K562 (cell line): ENCODE data around the gene ULK2. TPM values are rescaled to one million over a fixed set of nuclear protein-coding genes. Genes with fewer than 3 reads are reported as not detected.

Experiments
- ATAC-seq: fragments of 200-7000 bp; cut with Tn5 transposase; 3 replicates; pipeline ENCODE4 v1.9.1; 2020; ENCODE audit warnings: moderate library complexity
- BruUV-seq: library from RNA; stranded (reverse); fragments of 400-500 nt; replicated peaks from 2 replicates; lab custom pipeline; 2021; lab: Mats Ljungman, UMichigan
- CTCF ChIA-PET: fragments of 300-600 bp; formaldehyde crosslinking; extraction: SDS; loops from one replicate; lab custom pipeline; 2021; ENCODE audit warnings: low intra/inter-chr PET ratio; lab: Yijun Ruan, JAX
- POLR2A ChIA-PET: fragments of 300-600, 350-650 bp; sonication (Branson Sonifier 250); formaldehyde crosslinking; extraction: SDS; loops from one replicate; lab custom pipeline; 2021; ENCODE audit warnings: antibody characterized with exemption, inconsistent platforms; lab: Yijun Ruan, JAX
- DNase-seq, 4 experiments: peaks; one replicate each; pipeline versions ENCODE4 v3.0.0 to v3.0.0-alpha.2; 2011 to 2018; ENCODE audit warnings: low spot score in 3 of 4, mixed read lengths in 3 of 4; ENCODE audit errors: extremely low read depth in 1 of 4
- FAIRE-seq: peaks from 2 replicates; lab custom pipeline; 2011; peaks lifted over from hg19 to GRCh38; lab: Jason Lieb, UNC
- H2AFZ ChIP-seq: 2 replicates; pipeline ENCODE4 v1.6.0; 2011; ENCODE audit warnings: low read depth, low read length, control low read depth, inconsistent platforms
- H3K27ac ChIP-seq: fragments of 200-600 bp; 3 replicates; pipeline ENCODE4 v1.8.0; 2011; ENCODE audit warnings: low read depth, mild to moderate bottlenecking, control low read depth, inconsistent platforms, low read length, moderate library complexity, mixed read lengths; ENCODE audit errors: extremely low read depth
- H3K27me3 ChIP-seq, 2 experiments: fragments of 300-600 bp in 1 of 2; 2 replicates in 1 of 2; 3 replicates in 1 of 2; pipeline versions ENCODE4 v1.6.0 to v1.8.0; 2011; ENCODE audit warnings: inconsistent platforms in 2 of 2, low read length in 2 of 2, mild to moderate bottlenecking in 1 of 2, mixed read lengths in 1 of 2, moderate library complexity in 1 of 2; ENCODE audit not compliant: control insufficient read depth in 2 of 2, insufficient read depth in 2 of 2
- H3K36me3 ChIP-seq: fragments of 300-600 bp; 3 replicates; pipeline ENCODE4 v1.8.0; 2011; ENCODE audit warnings: mild to moderate bottlenecking, low read length, inconsistent platforms; ENCODE audit not compliant: control insufficient read depth, insufficient read depth
- H3K4me1 ChIP-seq, 2 experiments: fragments of 200-600 bp in 1 of 2; replicated peaks in 1 of 2; 2 replicates in 1 of 2; 3 replicates in 1 of 2; pipeline versions ENCODE4 v1.5.1 to v1.8.0; 2011; ENCODE audit warnings: inconsistent platforms in 2 of 2, low read length in 2 of 2, mild to moderate bottlenecking in 1 of 2, mixed read lengths in 1 of 2, moderate library complexity in 1 of 2; ENCODE audit not compliant: control insufficient read depth in 2 of 2, insufficient read depth in 2 of 2
- H3K4me2 ChIP-seq: 2 replicates; pipeline ENCODE4 v1.6.1; 2011; ENCODE audit warnings: low read length, control low read depth, inconsistent platforms, mixed read lengths; ENCODE audit not compliant: insufficient read depth
- H3K4me3 ChIP-seq: fragments of 200-600 bp; sonication (generic), shearing (Covaris generic); 2 replicates; pipeline ENCODE4 v1.5.1; 2016; ENCODE audit warnings: control low read depth, inconsistent platforms
- H3K79me2 ChIP-seq: fragments of 200-600 bp; 3 replicates; pipeline ENCODE4 v1.8.0; 2011; ENCODE audit warnings: low read length, inconsistent platforms; ENCODE audit not compliant: control insufficient read depth, insufficient read depth
- H3K9ac ChIP-seq, 2 experiments: 2 replicates each; pipeline versions ENCODE4 v1.6.0 to v1.6.1; 2011; ENCODE audit warnings: low read depth in 2 of 2, low read length in 2 of 2, control low read depth in 1 of 2, inconsistent platforms in 1 of 2, mild to moderate bottlenecking in 1 of 2, mixed read lengths in 1 of 2; ENCODE audit not compliant: insufficient read depth in 1 of 2
- H3K9me1 ChIP-seq: one replicate; pipeline ENCODE4 v1.6.0; 2011; ENCODE audit warnings: inconsistent platforms, mild to moderate bottlenecking, low read length, moderate library complexity; ENCODE audit not compliant: control insufficient read depth, insufficient read depth
- H3K9me3 ChIP-seq: replicated peaks from 2 replicates; pipeline ENCODE4 v1.5.1; 2011; ENCODE audit warnings: low read depth, low read length, inconsistent platforms; ENCODE audit not compliant: control insufficient read depth, insufficient read depth
- H4K20me1 ChIP-seq: replicated peaks from 2 replicates; pipeline ENCODE4 v1.6.1; 2011; ENCODE audit warnings: low read length, inconsistent platforms, mixed read lengths; ENCODE audit not compliant: control insufficient read depth, insufficient read depth
- CREBBP ChIP-seq: IDR thresholded peaks from one replicate; pipeline ENCODE4 v1.6.1; 2012; ENCODE audit warnings: low read depth, mild to moderate bottlenecking, control low read depth, inconsistent platforms, low read length
- JUNB ChIP-seq: fragments of 450-650 bp; formaldehyde crosslinking; conservative IDR thresholded peaks from 2 replicates; pipeline ENCODE4 v1.4.0; 2020; ENCODE audit warnings: mild to moderate bottlenecking
- PHB ChIP-seq: fragments of 250-450 bp; sonication (Bioruptor Pico); IDR thresholded peaks from 2 replicates; pipeline ENCODE4 v1.5.0; 2021
- PHB2 ChIP-seq: fragments of 450-650 bp; IDR thresholded peaks from 2 replicates; pipeline ENCODE4 v1.6.1; 2017; ENCODE audit warnings: low read depth
- TAF7 ChIP-seq: fragments of 450-650 bp; IDR thresholded peaks from 2 replicates; pipeline ENCODE4 v1.6.1; 2016; ENCODE audit warnings: missing genetic modification characterization, missing compliant biosample characterization
- TAF9B ChIP-seq: fragments of 450-650 bp; IDR thresholded peaks from 2 replicates; pipeline ENCODE4 v1.6.1; 2018; ENCODE audit warnings: mild to moderate bottlenecking; ENCODE audit not compliant: partially characterized antibody
- ZNF699 ChIP-seq: fragments of 250-450 bp; sonication (Bioruptor Pico); IDR thresholded peaks from 2 replicates; pipeline ENCODE4 v1.8.0; 2021; ENCODE audit warnings: mild to moderate bottlenecking, moderate library complexity; ENCODE audit not compliant: insufficient replicate concordance
- WGBS: fragments of 100-300 bp; shearing (Covaris generic); methylation state at CpG from one replicate; pipeline ENCODE4 v1.1.6; 2016; ENCODE audit warnings: low coverage, mixed read lengths; ENCODE audit not compliant: insufficient coverage; ENCODE audit errors: missing lambda C conversion rate; 5-methylcytosine and 5-hydroxymethylcytosine counted together
- in situ Hi-C: fragments of 300-500 bp; cut with MboI; formaldehyde crosslinking; loops from 4 replicates; pipeline ENCODE4 v1.15.0; 2018; ENCODE audit warnings: inconsistent platforms, mixed read lengths
- intact Hi-C: fragments of 100-400 bp; cut with micrococcal nuclease; formaldehyde crosslinking; loops from 2 replicates; pipeline ENCODE4 v1.14.2; 2022
- polyA plus RNA-seq, 8 experiments: library from polyadenylated mRNA; depleted of rRNA in 4 of 8; stranded (reverse) in 5 of 8; unstranded in 3 of 8; fragments of >200 nt; fragmentation: Nextera tagmentation in 2 of 8; fragmentation: Illumina TruSeq in 1 of 8; extraction: Ambion mirVana in 2 of 8; extraction: Trizol in 1 of 8; gene quantifications; 2 replicates each; pipeline versions ENCODE4 v1.2.1 to v1.2.3, GENCODE V29; 2011 to 2014; ENCODE audit warnings: inconsistent platforms in 1 of 8, missing spikeins in 1 of 8
- total RNA-seq, 7 experiments: library from RNA; depleted of rRNA in 6 of 7; stranded (reverse); fragments of >200 nt in 6 of 7; fragmentation: Illumina TruSeq in 2 of 7; extraction: Trizol in 2 of 7; gene quantifications; 2 replicates each; pipeline versions ENCODE4 v1.2.1 to v1.2.3, GENCODE V29; 2011 to 2021; ENCODE audit warnings: low replicate concordance in 1 of 7
- TF ChIP-seq, protein P1 (sequence below): fragments of 450-650 bp; IDR thresholded peaks from 2 replicates; pipeline ENCODE4 v1.6.1; 2014; ENCODE audit warnings: low read depth, mild to moderate bottlenecking, moderate library complexity, borderline replicate concordance
- TF ChIP-seq, protein P2 (sequence below), 2 experiments: IDR thresholded peaks; 2 replicates each; pipeline ENCODE4 v1.6.1; 2011; ENCODE audit warnings: borderline replicate concordance in 1 of 2, control low read depth in 1 of 2, low read depth in 1 of 2, low read length in 1 of 2, mild to moderate bottlenecking in 1 of 2, mixed read lengths in 1 of 2, moderate library complexity in 1 of 2; ENCODE audit not compliant: insufficient read depth in 1 of 2, insufficient read length in 1 of 2, poor library complexity in 1 of 2, severe bottlenecking in 1 of 2; ENCODE audit errors: extremely low read depth in 1 of 2
- TF ChIP-seq, protein P3 (sequence below): fragments of 450-650 bp; IDR thresholded peaks from 2 replicates; pipeline ENCODE4 v1.6.1; 2018; ENCODE audit not compliant: partially characterized antibody

ULK2 gene
- total and polyA plus RNA-seq, 9 of the 15 experiments (the other 6 are each of a cell fraction or from before 2014, with no cell fraction given) = 0.01 to 0.18 (median 0.07) TPM; not detected in 5

DNA sequence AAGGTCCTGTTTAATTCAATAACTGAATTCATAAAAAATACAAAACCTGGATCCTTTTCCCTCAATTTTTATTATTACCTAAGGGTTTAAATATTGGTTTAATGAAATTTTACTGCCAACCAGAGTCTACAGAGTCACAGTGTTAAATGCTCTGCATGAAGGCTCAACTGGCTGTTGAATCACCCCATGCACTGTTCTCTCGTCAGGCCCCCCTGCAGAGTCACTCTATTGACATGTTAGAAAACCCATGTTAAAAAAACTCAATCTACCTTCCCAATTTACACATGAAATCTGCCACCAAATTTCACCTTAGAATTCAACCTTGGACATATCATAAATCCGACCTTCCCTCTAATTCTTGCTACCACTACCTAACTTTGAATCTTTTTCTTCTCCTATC is 43.3 kb upstream of the ULK2 start:
- Histone ChIP-seq H3K4me1 (no peaks in the 10 kb centered on the region), H3K4me3 (no peak overlapping the region), H3K4me2 (no peak overlapping the region), H3K9me1 (no peaks in the 10 kb centered on the region), H3K36me3 (peaks cover 65% of the 10 kb centered on the region; the same call in 2 of the 3 replicates), H3K9ac (no peak overlapping the region), H3K9me3 (no peaks in the 10 kb centered on the region), H3K27ac (no peak overlapping the region), H2AFZ (no peak overlapping the region), H4K20me1 (no peaks in the 10 kb centered on the region), H3K27me3 (no peaks in the 10 kb centered on the region), H3K79me2 (no peaks in the 10 kb centered on the region)
- intact Hi-C loops = no loop called here
- BruUV-seq = no TSS peak
- CTCF ChIA-PET = no interaction called here
- in situ Hi-C loops = no loop called here
- POLR2A ChIA-PET = no interaction called here
- FAIRE-seq (no peak), ATAC-seq (no peak), DNase-seq (no peak)
- TF ChIP-seq PHB2 (no peak), CREBBP (no peak), TAF7 (no peak)
- TF ChIP-seq, protein P1, sequence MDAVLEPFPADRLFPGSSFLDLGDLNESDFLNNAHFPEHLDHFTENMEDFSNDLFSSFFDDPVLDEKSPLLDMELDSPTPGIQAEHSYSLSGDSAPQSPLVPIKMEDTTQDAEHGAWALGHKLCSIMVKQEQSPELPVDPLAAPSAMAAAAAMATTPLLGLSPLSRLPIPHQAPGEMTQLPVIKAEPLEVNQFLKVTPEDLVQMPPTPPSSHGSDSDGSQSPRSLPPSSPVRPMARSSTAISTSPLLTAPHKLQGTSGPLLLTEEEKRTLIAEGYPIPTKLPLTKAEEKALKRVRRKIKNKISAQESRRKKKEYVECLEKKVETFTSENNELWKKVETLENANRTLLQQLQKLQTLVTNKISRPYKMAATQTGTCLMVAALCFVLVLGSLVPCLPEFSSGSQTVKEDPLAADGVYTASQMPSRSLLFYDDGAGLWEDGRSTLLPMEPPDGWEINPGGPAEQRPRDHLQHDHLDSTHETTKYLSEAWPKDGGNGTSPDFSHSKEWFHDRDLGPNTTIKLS = no peak
- 67% methylated on average over 2 of the region's 2 CpGs for WGBS

DNA sequence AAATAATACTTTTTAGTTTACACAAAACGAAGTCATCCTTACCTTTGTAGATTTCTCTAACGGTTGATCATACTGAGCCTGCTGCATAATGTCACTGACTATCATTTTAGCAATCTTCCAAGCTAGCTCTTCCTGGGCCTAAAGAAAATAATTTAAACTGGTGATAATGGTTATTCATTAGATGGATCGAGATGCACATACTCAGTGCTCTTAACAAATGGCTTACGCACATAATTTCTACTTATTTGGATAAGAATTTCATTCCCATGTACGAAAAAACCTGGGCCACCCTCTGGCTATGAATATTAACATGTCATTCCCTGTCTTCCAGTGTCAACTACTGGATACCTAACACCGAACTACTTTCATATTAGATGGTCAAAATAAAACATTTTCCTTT is 41.4 kb upstream of the ULK2 start:
- H3K9ac ChIP-seq = no peak overlapping the region
- FAIRE-seq (no peak), ATAC-seq (no peak), DNase-seq (no peak)
- H3K27me3 ChIP-seq = no peaks in the 10 kb centered on the region
- peaks cover 63% of the 10 kb centered on the region for H3K36me3 ChIP-seq
- CTCF ChIA-PET = no interaction called here
- WGBS = 85% methylated on average over 5 of the region's 6 CpGs
- H2AFZ ChIP-seq = no peak overlapping the region
- H4K20me1 ChIP-seq = no peaks in the 10 kb centered on the region
- intact Hi-C loops = no loop called here
- in situ Hi-C loops = no loop called here
- BruUV-seq = no TSS peak
- no peak overlapping the region for H3K4me3 ChIP-seq
- no peaks in the 10 kb centered on the region for H3K9me3 ChIP-seq
- no peaks in the 10 kb centered on the region for H3K9me1 ChIP-seq
- no peaks in the 10 kb centered on the region for H3K4me1 ChIP-seq
- H3K27ac ChIP-seq = no peak overlapping the region
- POLR2A ChIA-PET = no interaction called here
- no peaks in the 10 kb centered on the region for H3K79me2 ChIP-seq
- no peak overlapping the region for H3K4me2 ChIP-seq
- TF ChIP-seq PHB = no peak
- no peak for TF ChIP-seq JUNB (CRISPR knock-in tag)
- TF ChIP-seq, protein P2, sequence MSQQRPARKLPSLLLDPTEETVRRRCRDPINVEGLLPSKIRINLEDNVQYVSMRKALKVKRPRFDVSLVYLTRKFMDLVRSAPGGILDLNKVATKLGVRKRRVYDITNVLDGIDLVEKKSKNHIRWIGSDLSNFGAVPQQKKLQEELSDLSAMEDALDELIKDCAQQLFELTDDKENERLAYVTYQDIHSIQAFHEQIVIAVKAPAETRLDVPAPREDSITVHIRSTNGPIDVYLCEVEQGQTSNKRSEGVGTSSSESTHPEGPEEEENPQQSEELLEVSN (IDR thresholded peaks at IDR 0.05; ENCODE audit: borderline replicate concordance in 1 of 2, extremely low read depth in 1 of 2, insufficient read depth in 1 of 2, insufficient read length in 1 of 2, low read depth in 1 of 2, low read length in 1 of 2, poor library complexity in 1 of 2, severe bottlenecking in 1 of 2) = no peak
- TF ChIP-seq ZNF699 (CRISPR knock-in tag) = no peak
- TF ChIP-seq, protein P3, sequence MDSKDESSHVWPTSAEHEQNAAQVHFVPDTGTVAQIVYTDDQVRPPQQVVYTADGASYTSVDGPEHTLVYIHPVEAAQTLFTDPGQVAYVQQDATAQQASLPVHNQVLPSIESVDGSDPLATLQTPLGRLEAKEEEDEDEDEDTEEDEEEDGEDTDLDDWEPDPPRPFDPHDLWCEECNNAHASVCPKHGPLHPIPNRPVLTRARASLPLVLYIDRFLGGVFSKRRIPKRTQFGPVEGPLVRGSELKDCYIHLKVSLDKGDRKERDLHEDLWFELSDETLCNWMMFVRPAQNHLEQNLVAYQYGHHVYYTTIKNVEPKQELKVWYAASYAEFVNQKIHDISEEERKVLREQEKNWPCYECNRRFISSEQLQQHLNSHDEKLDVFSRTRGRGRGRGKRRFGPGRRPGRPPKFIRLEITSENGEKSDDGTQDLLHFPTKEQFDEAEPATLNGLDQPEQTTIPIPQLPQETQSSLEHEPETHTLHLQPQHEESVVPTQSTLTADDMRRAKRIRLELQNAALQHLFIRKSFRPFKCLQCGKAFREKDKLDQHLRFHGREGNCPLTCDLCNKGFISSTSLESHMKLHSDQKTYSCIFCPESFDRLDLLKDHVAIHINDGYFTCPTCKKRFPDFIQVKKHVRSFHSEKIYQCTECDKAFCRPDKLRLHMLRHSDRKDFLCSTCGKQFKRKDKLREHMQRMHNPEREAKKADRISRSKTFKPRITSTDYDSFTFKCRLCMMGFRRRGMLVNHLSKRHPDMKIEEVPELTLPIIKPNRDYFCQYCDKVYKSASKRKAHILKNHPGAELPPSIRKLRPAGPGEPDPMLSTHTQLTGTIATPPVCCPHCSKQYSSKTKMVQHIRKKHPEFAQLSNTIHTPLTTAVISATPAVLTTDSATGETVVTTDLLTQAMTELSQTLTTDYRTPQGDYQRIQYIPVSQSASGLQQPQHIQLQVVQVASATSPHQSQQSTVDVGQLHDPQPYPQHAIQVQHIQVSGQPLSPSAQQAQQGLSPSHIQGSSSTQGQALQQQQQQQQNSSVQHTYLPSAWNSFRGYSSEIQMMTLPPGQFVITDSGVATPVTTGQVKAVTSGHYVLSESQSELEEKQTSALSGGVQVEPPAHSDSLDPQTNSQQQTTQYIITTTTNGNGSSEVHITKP = no peak
- TF ChIP-seq TAF9B = no peak
